Suprapubic skin (tissue), 4 donors: ENCODE measurements around the gene FAM53C.

Experiments used
- POLR2A ChIP-seq, 2 donors: fragments of 450-650 bp; IDR thresholded peaks; one replicate each; pipeline ENCODE4 v1.6.1; 2017; ENCODE audit warnings: antibody characterized with exemption in 2 of 2, mild to moderate bottlenecking in 2 of 2, moderate library complexity in 2 of 2
- POLR2AphosphoS5 ChIP-seq, 3 donors: sonication (generic); formaldehyde crosslinking; IDR thresholded peaks; one replicate each; pipeline ENCODE4 v1.6.1; 2017; ENCODE audit warnings: antibody characterized with exemption in 3 of 3
- TF ChIP-seq, protein P1 (sequence below), 2 donors: fragments of 200-600 bp in 1 of 2; fragments of 450-650 bp in 1 of 2; sonication (generic) in 1 of 2; IDR thresholded peaks; one replicate each; pipeline ENCODE4 v1.5.1; 2016 to 2019; ENCODE audit warnings: antibody characterized with exemption in 2 of 2, mild to moderate bottlenecking in 1 of 2, moderate library complexity in 1 of 2

DNA sequence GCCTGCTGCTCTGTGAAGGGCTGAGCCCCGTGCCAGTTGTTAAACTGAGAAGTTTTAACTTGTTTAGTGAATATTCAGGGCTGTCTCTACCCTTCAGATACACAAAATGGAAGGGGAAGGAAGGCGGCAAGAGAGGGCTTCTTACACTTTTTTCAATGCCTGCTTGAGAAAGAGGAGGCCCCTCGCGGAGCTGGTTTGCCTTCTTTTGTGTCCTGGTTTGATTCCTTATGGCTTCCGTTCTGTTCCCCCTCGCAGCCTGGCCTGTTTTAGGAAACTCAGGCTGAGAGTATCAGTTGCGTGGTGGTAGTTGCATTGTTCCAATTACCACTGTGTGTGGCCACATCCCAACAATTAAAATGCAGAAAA is 1.0 kb downstream of the FAM53C start:
- TF ChIP-seq, protein P1, sequence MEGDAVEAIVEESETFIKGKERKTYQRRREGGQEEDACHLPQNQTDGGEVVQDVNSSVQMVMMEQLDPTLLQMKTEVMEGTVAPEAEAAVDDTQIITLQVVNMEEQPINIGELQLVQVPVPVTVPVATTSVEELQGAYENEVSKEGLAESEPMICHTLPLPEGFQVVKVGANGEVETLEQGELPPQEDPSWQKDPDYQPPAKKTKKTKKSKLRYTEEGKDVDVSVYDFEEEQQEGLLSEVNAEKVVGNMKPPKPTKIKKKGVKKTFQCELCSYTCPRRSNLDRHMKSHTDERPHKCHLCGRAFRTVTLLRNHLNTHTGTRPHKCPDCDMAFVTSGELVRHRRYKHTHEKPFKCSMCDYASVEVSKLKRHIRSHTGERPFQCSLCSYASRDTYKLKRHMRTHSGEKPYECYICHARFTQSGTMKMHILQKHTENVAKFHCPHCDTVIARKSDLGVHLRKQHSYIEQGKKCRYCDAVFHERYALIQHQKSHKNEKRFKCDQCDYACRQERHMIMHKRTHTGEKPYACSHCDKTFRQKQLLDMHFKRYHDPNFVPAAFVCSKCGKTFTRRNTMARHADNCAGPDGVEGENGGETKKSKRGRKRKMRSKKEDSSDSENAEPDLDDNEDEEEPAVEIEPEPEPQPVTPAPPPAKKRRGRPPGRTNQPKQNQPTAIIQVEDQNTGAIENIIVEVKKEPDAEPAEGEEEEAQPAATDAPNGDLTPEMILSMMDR (IDR thresholded peaks at IDR 0.05) = no peak
- TF ChIP-seq POLR2AphosphoS5 (IDR thresholded peaks at IDR 0.05) (no peak), POLR2A (IDR thresholded peaks at IDR 0.05) (no peak)
